NT2/D1 (cell line): ENCODE data around the gene SUZ12.
"Not testable (repeated sequence)": the region's sequence is repeated elsewhere in the genome, so short reads cannot be mapped to it uniquely, and the experiment has no call there.

Experiments used
- DNase-seq: peaks from one replicate; pipeline ENCODE4 v3.0.0-alpha.2; 2011; ENCODE audit warnings: low read depth, low spot score
- H3K27me3 ChIP-seq: 2 replicates; pipeline ENCODE4 v1.6.0; 2011; ENCODE audit warnings: mild to moderate bottlenecking; ENCODE audit not compliant: insufficient read length, insufficient read depth
- H3K36me3 ChIP-seq: 2 replicates; pipeline ENCODE4 v1.6.1; 2011; ENCODE audit warnings: mild to moderate bottlenecking, low read length, mixed read lengths; ENCODE audit not compliant: insufficient read depth, insufficient read length
- H3K4me1 ChIP-seq: 2 replicates; pipeline ENCODE4 v1.5.1; 2011; ENCODE audit not compliant: insufficient read depth, insufficient read length
- H3K4me3 ChIP-seq: 2 replicates; pipeline ENCODE4 v1.5.1; 2011; ENCODE audit warnings: low read depth; ENCODE audit not compliant: insufficient read length
- H3K9ac ChIP-seq: 2 replicates; pipeline ENCODE4 v1.6.0; 2011; ENCODE audit warnings: low read depth; ENCODE audit not compliant: insufficient read length
- H3K9me3 ChIP-seq: 2 replicates; pipeline ENCODE4 v1.5.1; 2011; ENCODE audit warnings: mild to moderate bottlenecking, low read length; ENCODE audit not compliant: insufficient read depth

The SUZ12 gene

DNA sequence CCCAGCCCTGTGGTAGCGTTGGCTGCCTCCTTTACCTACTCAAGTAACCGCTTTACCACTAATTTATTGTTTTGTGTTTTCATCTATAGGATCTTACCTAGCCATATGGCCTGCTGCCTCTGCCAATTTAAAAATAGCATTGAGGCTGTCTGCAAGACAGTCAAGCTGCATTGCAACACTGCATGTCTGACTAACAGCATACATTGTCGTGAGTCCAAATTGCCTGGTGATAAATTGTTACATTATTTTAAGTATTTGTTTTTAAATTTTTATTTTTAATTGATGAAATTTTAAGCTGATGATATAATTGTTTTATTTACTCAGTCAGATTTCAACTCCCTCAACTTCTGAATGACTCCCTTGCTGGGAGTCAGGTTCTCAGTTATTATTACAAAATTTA is 108.8 kb downstream of the SUZ12 start:
- H3K9ac ChIP-seq, H3K36me3 ChIP-seq, H3K27me3 ChIP-seq, H3K9me3 ChIP-seq, H3K4me1 ChIP-seq, DNase-seq, H3K4me3 ChIP-seq: not testable (repeated sequence)

DNA sequence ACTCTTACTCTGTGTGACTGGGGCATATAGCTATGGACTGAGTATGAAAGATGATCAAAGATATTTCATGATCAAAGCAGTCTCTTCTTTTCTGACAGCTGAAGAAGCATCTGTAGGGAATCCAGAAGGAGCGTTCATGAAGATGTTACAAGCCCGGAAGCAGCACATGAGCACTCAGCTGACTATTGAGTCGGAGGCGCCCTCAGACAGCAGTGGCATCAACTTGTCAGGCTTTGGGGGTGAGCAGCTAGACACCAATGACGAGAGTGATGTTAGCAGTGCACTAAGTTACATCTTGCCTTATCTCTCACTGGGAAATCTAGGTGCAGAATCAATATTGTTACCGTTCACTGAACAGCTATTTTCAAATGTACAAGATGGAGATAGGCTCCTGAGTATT is 110.9 kb downstream of the SUZ12 start:
- H3K9ac ChIP-seq, H3K4me1 ChIP-seq, H3K36me3 ChIP-seq, H3K27me3 ChIP-seq, H3K9me3 ChIP-seq, H3K4me3 ChIP-seq, DNase-seq: not testable (repeated sequence)
